HEK293 (cell line): ENCODE measurements around the gene DGKK.

ENCODE experiments used
- TCF7L2 ChIP-seq: IDR thresholded peaks from 2 replicates; pipeline ENCODE4 v1.6.1; 2011; ENCODE audit warnings: low read depth, mild to moderate bottlenecking, inconsistent platforms, low read length, moderate library complexity, borderline replicate concordance
- ZBTB21 ChIP-seq: fragments of 450-650 bp; formaldehyde crosslinking; IDR thresholded peaks from 2 replicates; pipeline ENCODE4 v1.5.1; 2017; ENCODE audit warnings: missing biosample characterization, missing genetic modification characterization
- ZNF302 ChIP-seq: fragments of 450-650 bp; formaldehyde crosslinking; IDR thresholded peaks from 2 replicates; pipeline ENCODE4 v1.5.1; 2016; ENCODE audit warnings: missing biosample characterization, missing genetic modification characterization, low read depth
- ZNF707 ChIP-seq: fragments of 450-650 bp; formaldehyde crosslinking; IDR thresholded peaks from 2 replicates; pipeline ENCODE4 v1.5.1; 2016; ENCODE audit warnings: missing biosample characterization, missing genetic modification characterization
- ZNF843 ChIP-seq: fragments of 450-650 bp; formaldehyde crosslinking; IDR thresholded peaks from 2 replicates; pipeline ENCODE4 v1.5.1; 2016; ENCODE audit warnings: missing biosample characterization, missing genetic modification characterization
- TF ChIP-seq, protein P1 (sequence below): fragments of 450-650 bp; formaldehyde crosslinking; IDR thresholded peaks from 2 replicates; pipeline ENCODE4 v1.5.1; 2016; ENCODE audit warnings: missing biosample characterization, missing genetic modification characterization
- TF ChIP-seq, protein P2 (sequence below): fragments of 450-650 bp; formaldehyde crosslinking; conservative IDR thresholded peaks from 2 replicates; pipeline ENCODE4 v1.5.1; 2016; ENCODE audit warnings: low read depth, missing biosample characterization, missing genetic modification characterization
- TF ChIP-seq, protein P3 (sequence below): fragments of 450-650 bp; formaldehyde crosslinking; IDR thresholded peaks from 2 replicates; pipeline ENCODE4 v1.5.1; 2017; ENCODE audit warnings: missing biosample characterization, missing genetic modification characterization

DNA sequence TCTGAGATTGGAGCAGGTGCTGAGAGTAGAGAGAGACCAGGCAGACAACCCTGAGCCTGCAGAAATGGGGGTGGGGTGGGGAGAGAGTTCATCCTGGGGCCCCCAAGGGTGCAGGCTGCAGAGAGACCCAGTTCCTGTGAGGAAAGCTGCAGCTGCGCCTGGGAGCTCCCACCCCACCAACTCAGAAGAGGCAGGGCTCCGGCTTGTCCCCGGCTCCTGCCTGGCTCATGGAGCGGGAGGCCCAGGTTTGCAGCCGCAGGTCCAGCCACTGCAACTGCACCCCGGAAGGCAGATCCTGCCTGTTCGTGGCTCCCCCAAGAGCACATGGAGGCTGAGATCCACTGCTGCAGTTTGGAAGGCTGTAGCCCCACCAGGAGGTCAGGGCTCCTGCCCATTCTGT lies 44.2 kb upstream of the DGKK start:
- TF ChIP-seq ZBTB21 (tag by site-specific recombination) (no peak), ZNF707 (no peak), TCF7L2 (no peak), ZNF302 (tag by site-specific recombination) (no peak), ZNF843 (tag by site-specific recombination) (no peak)
- TF ChIP-seq, protein P1, sequence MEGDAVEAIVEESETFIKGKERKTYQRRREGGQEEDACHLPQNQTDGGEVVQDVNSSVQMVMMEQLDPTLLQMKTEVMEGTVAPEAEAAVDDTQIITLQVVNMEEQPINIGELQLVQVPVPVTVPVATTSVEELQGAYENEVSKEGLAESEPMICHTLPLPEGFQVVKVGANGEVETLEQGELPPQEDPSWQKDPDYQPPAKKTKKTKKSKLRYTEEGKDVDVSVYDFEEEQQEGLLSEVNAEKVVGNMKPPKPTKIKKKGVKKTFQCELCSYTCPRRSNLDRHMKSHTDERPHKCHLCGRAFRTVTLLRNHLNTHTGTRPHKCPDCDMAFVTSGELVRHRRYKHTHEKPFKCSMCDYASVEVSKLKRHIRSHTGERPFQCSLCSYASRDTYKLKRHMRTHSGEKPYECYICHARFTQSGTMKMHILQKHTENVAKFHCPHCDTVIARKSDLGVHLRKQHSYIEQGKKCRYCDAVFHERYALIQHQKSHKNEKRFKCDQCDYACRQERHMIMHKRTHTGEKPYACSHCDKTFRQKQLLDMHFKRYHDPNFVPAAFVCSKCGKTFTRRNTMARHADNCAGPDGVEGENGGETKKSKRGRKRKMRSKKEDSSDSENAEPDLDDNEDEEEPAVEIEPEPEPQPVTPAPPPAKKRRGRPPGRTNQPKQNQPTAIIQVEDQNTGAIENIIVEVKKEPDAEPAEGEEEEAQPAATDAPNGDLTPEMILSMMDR: no peak
- TF ChIP-seq, protein P2, sequence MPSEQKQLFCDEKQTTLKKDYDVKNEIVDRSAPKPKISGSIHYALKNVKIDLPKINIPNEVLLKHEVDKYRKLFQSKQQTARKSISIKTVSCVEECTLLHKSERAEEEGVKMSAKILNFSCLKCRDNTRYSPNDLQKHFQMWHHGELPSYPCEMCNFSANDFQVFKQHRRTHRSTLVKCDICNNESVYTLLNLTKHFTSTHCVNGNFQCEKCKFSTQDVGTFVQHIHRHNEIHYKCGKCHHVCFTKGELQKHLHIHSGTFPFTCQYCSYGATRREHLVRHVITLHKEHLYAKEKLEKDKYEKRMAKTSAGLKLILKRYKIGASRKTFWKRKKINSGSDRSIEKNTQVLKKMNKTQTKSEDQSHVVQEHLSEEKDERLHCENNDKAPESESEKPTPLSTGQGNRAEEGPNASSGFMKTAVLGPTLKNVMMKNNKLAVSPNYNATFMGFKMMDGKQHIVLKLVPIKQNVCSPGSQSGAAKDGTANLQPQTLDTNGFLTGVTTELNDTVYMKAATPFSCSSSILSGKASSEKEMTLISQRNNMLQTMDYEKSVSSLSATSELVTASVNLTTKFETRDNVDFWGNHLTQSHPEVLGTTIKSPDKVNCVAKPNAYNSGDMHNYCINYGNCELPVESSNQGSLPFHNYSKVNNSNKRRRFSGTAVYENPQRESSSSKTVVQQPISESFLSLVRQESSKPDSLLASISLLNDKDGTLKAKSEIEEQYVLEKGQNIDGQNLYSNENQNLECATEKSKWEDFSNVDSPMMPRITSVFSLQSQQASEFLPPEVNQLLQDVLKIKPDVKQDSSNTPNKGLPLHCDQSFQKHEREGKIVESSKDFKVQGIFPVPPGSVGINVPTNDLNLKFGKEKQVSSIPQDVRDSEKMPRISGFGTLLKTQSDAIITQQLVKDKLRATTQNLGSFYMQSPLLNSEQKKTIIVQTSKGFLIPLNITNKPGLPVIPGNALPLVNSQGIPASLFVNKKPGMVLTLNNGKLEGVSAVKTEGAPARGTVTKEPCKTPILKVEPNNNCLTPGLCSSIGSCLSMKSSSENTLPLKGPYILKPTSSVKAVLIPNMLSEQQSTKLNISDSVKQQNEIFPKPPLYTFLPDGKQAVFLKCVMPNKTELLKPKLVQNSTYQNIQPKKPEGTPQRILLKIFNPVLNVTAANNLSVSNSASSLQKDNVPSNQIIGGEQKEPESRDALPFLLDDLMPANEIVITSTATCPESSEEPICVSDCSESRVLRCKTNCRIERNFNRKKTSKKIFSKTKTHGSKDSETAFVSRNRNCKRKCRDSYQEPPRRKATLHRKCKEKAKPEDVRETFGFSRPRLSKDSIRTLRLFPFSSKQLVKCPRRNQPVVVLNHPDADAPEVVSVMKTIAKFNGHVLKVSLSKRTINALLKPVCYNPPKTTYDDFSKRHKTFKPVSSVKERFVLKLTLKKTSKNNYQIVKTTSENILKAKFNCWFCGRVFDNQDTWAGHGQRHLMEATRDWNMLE (tag by site-specific recombination): no peak
- TF ChIP-seq, protein P3, sequence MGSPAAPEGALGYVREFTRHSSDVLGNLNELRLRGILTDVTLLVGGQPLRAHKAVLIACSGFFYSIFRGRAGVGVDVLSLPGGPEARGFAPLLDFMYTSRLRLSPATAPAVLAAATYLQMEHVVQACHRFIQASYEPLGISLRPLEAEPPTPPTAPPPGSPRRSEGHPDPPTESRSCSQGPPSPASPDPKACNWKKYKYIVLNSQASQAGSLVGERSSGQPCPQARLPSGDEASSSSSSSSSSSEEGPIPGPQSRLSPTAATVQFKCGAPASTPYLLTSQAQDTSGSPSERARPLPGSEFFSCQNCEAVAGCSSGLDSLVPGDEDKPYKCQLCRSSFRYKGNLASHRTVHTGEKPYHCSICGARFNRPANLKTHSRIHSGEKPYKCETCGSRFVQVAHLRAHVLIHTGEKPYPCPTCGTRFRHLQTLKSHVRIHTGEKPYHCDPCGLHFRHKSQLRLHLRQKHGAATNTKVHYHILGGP (tag by site-specific recombination): no peak
